Transverse colon (tissue), 4 donors: ENCODE measurements around the gene ETV4. TPM values are rescaled to one million over a fixed set of nuclear protein-coding genes. Genes with fewer than 3 reads are reported as not detected.

ENCODE experiments used
- DNase-seq: peaks from one replicate; pipeline ENCODE4 v3.0.0-alpha.2; 2019
- H3K27ac ChIP-seq, 4 donors: fragments of 200-600 bp; sonication (generic); 2 replicates each; pipeline ENCODE4 v1.5.1; 2016 to 2018; ENCODE audit warnings: inconsistent platforms in 4 of 4
- H3K27me3 ChIP-seq: fragments of 200-600 bp; sonication (generic); 2 replicates; pipeline ENCODE4 v1.5.1; 2017; ENCODE audit warnings: inconsistent platforms
- H3K36me3 ChIP-seq, 4 donors: fragments of 200-600 bp; sonication (generic); 2 replicates each; pipeline ENCODE4 v1.5.1; 2017 to 2019; ENCODE audit warnings: inconsistent platforms in 4 of 4
- H3K4me1 ChIP-seq, 4 donors: fragments of 200-600 bp; sonication (generic); 2 replicates each; pipeline ENCODE4 v1.5.1; 2017 to 2020; ENCODE audit warnings: inconsistent platforms in 4 of 4
- H3K4me3 ChIP-seq, 4 donors: fragments of 200-600 bp; sonication (generic); 1 replicate in 1 of 4; 2 replicates in 3 of 4; pipeline versions ENCODE4 v1.5.1 to v1.6.1; 2017 to 2019; ENCODE audit warnings: inconsistent platforms in 4 of 4
- H3K9me3 ChIP-seq, 2 donors: fragments of 200-600 bp; sonication (generic); 2 replicates each; pipeline ENCODE4 v1.5.1; 2017 to 2019; ENCODE audit warnings: inconsistent platforms in 2 of 2
- EP300 ChIP-seq: sonication (generic); formaldehyde crosslinking; IDR thresholded peaks from one replicate; pipeline ENCODE4 v1.6.1; 2017; ENCODE audit warnings: antibody characterized with exemption, low read depth
- POLR2A ChIP-seq: fragments of 450-650 bp; IDR thresholded peaks from one replicate; pipeline ENCODE4 v1.6.1; 2016; ENCODE audit warnings: antibody characterized with exemption, mild to moderate bottlenecking, moderate library complexity
- POLR2AphosphoS5 ChIP-seq, 3 donors: sonication (generic); formaldehyde crosslinking; IDR thresholded peaks; one replicate each; pipeline ENCODE4 v1.6.1; 2016; ENCODE audit warnings: antibody characterized with exemption in 3 of 3
- whole genome bisulfite sequencing, 2 donors: methylation state at CpG; one replicate each; pipeline ENCODE4 v1.1.5; 2018; ENCODE audit warnings: low coverage in 1 of 2; 5-methylcytosine and 5-hydroxymethylcytosine counted together
- in situ Hi-C, 4 donors: fragments of 200-750 bp; cut with MboI; loops; one replicate each; pipeline versions ENCODE4 v1.15.0 to v1.15.1; 2017; ENCODE audit warnings: low sequenced_read_pairs in 3 of 4, low pct_ligation_motif_present in 1 of 4, low pct_unique_long_range_greater_than_20kb in 1 of 4
- intact Hi-C: fragments of 100-400 bp; cut with DNase I; formaldehyde crosslinking; loops from one replicate; pipeline ENCODE4 v1.15.1; 2023; ENCODE audit warnings: low total_unique reads
- total RNA-seq, 4 donors: library from RNA; depleted of rRNA; stranded (reverse); fragments of >200 nt; gene quantifications; one replicate each; pipeline ENCODE4 v1.1.0, GENCODE V29; 2016
- TF ChIP-seq, protein P1 (sequence below), 5 experiments: fragments of 200-600 bp in 3 of 5; fragments of 450-650 bp in 2 of 5; sonication (generic) in 3 of 5; IDR thresholded peaks; 1 replicate in 2 of 5; 2 replicates in 3 of 5; pipeline ENCODE4 v1.5.1; 2016 to 2017; ENCODE audit warnings: antibody characterized with exemption in 5 of 5, inconsistent platforms in 3 of 5, mild to moderate bottlenecking in 2 of 5, moderate library complexity in 1 of 5

Gene ETV4
- total RNA-seq, 4 donors from 2014 or later: 0.41 to 1.3 TPM; not detected in 2

DNA sequence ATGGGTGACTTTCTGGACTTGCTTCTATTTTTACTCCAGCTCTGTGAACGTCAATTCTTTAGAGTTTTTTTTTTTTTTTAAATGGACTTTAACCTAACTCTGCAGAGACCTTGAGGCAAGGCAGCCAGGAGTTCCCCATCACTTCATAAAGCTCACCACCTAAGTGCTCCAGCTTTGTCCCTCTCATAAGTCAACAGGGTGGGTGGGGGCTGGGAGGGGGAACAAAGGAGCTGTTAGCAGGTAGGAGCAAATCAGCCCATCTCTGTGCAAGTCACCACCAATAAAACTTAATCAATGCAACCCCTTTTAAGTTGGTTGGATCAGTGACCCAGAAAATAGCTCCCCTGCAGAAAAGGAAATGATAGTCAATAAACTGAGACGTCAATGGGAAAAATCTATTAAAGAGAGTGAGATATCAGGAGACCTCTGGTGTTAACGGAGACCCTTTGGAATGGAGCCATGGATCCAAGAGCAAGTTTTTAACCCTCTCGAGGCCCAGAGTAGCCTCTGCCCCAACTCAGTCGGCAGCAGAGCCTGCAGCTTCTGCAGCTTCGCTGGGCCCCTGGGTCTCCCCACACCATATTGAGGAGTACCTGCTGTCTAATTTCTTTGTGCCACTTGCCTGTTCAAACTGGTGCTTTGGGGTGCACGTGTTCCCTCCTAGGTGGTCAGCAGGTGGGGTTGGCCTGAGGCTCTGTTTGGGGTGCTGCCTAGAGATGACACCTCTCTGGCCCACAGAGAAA, 27.6 kb upstream of the ETV4 start:
- 17 to 42% methylated on average over 2 to 7 of the region's 7 CpGs for WGBS, 2 donors
- no peak for DNase-seq
- in situ Hi-C loops (loop anchor here in 2 of 4 donors (10.0 kb wide), 1 partner anchor 191 kb away; no protein-coding TSS in a partner anchor), intact Hi-C loops (loop anchor here (10.0 kb wide), 1 partner anchor 181 kb away; the partner anchor contains the start of gene SOST)
- Histone ChIP-seq H3K36me3 (no peaks in the 10 kb centered on the region), H3K27me3 (no peaks in the 10 kb centered on the region), H3K4me3 (no peak overlapping the region), H3K9me3 (no peaks in the 10 kb centered on the region), H3K4me1 (peaks cover 4 to 24% (median 13%) of the 10 kb centered on the region in 4 donors), H3K27ac (no peak overlapping the region)
- no peak for TF ChIP-seq EP300
- no peak for TF ChIP-seq POLR2AphosphoS5 (IDR thresholded peaks at IDR 0.05)
- TF ChIP-seq, protein P1, sequence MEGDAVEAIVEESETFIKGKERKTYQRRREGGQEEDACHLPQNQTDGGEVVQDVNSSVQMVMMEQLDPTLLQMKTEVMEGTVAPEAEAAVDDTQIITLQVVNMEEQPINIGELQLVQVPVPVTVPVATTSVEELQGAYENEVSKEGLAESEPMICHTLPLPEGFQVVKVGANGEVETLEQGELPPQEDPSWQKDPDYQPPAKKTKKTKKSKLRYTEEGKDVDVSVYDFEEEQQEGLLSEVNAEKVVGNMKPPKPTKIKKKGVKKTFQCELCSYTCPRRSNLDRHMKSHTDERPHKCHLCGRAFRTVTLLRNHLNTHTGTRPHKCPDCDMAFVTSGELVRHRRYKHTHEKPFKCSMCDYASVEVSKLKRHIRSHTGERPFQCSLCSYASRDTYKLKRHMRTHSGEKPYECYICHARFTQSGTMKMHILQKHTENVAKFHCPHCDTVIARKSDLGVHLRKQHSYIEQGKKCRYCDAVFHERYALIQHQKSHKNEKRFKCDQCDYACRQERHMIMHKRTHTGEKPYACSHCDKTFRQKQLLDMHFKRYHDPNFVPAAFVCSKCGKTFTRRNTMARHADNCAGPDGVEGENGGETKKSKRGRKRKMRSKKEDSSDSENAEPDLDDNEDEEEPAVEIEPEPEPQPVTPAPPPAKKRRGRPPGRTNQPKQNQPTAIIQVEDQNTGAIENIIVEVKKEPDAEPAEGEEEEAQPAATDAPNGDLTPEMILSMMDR (IDR thresholded peaks at IDR 0.05): no peak
- no peak for TF ChIP-seq POLR2A

DNA sequence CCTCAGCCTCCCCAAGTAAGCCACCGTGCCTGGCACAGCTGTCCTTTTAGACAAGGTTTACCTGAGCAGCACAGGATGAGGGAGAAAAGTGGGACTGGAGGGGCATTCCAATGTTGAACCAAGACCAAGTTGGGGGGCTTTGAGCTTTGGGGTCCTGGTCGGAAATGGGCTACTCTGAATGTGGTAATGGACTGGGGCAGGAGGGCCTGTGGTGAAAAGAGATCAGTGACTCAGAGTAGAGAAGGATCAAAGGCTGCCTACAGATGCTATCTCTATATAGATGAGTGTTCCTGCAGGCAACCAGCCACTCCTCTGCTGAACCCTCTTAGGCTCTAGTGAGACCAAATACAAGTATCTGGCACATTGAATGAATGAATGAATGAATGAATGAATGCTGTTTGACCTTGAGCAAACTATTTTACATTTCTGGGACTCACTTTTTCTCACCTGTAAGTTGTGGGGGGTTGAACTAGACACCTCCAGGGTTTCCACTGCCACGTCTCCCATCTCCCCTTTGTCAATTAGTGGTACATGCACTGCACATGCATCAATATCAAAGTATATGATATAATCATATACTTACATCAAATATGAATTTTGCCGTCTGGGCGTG, 26.3 kb upstream of the ETV4 start:
- DNase-seq: no peak
- Histone ChIP-seq H3K4me1 (peaks cover 4 to 19% (median 11%) of the 10 kb centered on the region in 4 donors), H3K27ac (no peak overlapping the region), H3K36me3 (no peaks in the 10 kb centered on the region), H3K9me3 (no peaks in the 10 kb centered on the region), H3K4me3 (no peak overlapping the region), H3K27me3 (no peaks in the 10 kb centered on the region)
- 85% methylated on average over 5 of the region's 5 CpGs; no CpG with 5 or more reads in 1 of the 2 donors for WGBS, 2 donors
- in situ Hi-C loops (loop anchor here in 2 of 4 donors (10.0 kb wide), 1 partner anchor 192 kb away; no protein-coding TSS in a partner anchor), intact Hi-C loops (loop anchor here (10.0 kb wide), 1 partner anchor 182 kb away; the partner anchor contains the start of gene SOST)
- TF ChIP-seq, protein P1 (IDR thresholded peaks at IDR 0.05): no peak
- no peak for TF ChIP-seq EP300
- TF ChIP-seq POLR2A: no peak
- no peak for TF ChIP-seq POLR2AphosphoS5 (IDR thresholded peaks at IDR 0.05)

DNA sequence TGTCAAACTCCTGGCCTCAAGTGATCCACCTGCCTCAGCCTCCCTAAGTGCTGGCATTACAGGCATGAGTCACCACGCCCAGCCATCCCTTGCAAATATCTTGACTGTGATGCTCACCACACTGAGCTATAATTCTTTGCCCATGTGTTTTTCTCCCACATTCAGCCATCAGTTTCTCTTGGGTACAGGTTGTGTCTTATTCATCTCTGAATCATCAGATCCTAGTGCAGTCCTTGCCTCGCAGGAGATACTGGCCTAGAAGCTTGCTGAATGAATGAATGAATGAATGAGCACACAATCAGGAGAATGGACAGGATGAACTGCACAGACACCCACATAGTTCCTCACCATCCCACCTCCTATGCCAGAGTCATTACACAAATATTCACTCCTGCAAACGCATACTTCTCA, 24.4 kb upstream of the ETV4 start:
- intact Hi-C loops (loop anchor here (10.0 kb wide), 1 partner anchor 184 kb away; the partner anchor contains the start of gene SOST), in situ Hi-C loops (loop anchor here in 2 of 4 donors (10.0 kb wide), 1 partner anchor 194 kb away; no protein-coding TSS in a partner anchor)
- 88 to 95% methylated on average over 2 to 3 of the region's 3 CpGs for WGBS, 2 donors

More for the DNA sequence above, 24.4 kb upstream of the ETV4 start:
- no peak for DNase-seq
- no peak overlapping the region for H3K27ac ChIP-seq
- H3K9me3 ChIP-seq: no peaks in the 10 kb centered on the region
- H3K27me3 ChIP-seq: no peaks in the 10 kb centered on the region
- peaks cover 3 to 19% (median 9%) of the 10 kb centered on the region in 4 donors for H3K4me1 ChIP-seq
- no peaks in the 10 kb centered on the region for H3K36me3 ChIP-seq
- no peak overlapping the region for H3K4me3 ChIP-seq
- TF ChIP-seq EP300 (no peak), POLR2A (no peak)
- TF ChIP-seq, protein P1 (IDR thresholded peaks at IDR 0.05): no peak
